Astrocyte of the spinal cord (primary cell): ENCODE results near the gene SRRM4.
"Not testable (repeated sequence)": the region's sequence is repeated elsewhere in the genome, so short reads cannot be mapped to it uniquely, and the experiment has no call there.

ENCODE experiments used
- DNase-seq: peaks from one replicate; pipeline ENCODE4 v3.0.0; 2011; ENCODE audit warnings: low read depth, low spot score
- H3K4me3 ChIP-seq: 2 replicates; pipeline ENCODE4 v1.5.1; 2011; ENCODE audit warnings: low read depth, mild to moderate bottlenecking, low read length, moderate library complexity
- CTCF ChIP-seq: IDR thresholded peaks from 2 replicates; pipeline ENCODE4 v1.5.1; 2012; ENCODE audit warnings: low read depth, mild to moderate bottlenecking, low read length, inconsistent platforms
- in situ Hi-C: cut with HindIII; loops from 2 replicates; pipeline ENCODE4 v1.10.0; 2017; ENCODE audit warnings: low sequenced_read_pairs

SRRM4 gene

GRCh38 chr12:119016715-119017114, 35.4 kb downstream of the SRRM4 start:
- DNase-seq, result no peak
- in situ Hi-C loops, result no loop called here
- H3K4me3 ChIP-seq, result no peak overlapping the region
- TF ChIP-seq CTCF, result no peak

DNA sequence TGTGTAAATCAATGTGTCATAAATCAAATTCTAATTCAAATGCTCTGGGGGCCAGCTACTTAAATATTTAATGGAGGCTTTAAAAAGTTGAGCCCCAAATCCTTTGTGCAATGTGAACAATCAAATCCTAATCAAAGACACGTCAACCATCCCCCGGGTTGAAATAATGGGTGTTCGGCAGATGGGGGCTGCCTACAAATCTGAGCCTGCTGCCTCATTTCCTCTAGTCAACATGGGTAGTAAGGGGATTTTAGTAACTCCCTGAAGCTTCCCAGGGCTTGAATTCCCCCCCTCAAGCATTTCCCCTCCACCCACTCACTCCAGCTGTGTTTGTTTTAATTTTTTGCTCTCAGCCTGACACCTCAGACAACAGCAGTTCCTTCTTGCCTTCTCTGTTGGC, 37.8 kb downstream of the SRRM4 start:
- no peak for TF ChIP-seq CTCF
- in situ Hi-C loops, result no loop called here
- DNase-seq, result no peak
- H3K4me3 ChIP-seq, result no peak overlapping the region

DNA sequence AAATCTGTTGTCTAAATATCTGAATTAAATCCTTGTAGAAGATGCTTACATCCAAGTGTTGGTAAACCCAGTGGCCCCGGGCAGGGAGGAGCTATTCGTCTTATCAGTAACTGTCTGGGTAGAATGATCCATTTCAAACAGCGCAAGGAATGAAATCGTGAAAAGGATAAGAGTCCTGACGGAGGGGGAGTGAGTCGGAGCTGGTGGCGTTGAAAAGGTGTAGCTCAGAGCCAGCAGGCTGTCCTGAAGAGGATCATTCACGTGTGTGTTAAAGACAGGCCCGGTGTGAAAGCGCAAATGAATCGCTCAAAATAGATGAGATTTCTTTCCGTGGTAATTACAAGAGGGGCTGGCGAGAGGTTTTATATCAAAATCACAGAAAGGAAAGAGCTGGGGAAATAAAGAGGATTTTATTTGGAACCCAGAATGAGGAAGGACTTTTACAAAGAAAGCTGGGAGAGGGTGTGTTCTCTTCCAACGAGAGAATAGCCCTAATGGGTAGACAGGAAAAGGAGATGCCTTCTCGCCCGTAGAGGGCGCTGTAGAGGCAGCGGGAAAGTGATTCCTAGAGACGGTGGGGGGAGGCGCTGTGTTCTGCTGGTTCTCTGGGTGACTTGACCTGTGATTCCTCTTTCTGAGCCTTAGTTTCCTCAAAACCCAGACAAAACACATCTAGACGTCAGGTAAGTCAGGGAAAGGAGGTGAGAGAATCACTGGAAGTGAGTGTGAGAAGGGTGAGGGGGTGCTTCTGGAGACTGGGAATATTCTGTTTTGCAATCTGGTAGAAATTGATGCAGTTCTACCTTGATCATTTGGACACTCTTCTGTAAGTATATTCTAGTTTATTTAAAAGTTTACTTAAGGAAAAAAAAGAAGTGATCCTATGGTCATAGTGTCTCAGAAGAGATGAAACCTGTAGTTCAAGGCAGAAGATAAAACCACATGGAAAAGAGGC, 39.3 kb downstream of the SRRM4 start:
- no peak for DNase-seq
- no peak for TF ChIP-seq CTCF
- in situ Hi-C loops, result no loop called here
- H3K4me3 ChIP-seq, result no peak overlapping the region

DNA sequence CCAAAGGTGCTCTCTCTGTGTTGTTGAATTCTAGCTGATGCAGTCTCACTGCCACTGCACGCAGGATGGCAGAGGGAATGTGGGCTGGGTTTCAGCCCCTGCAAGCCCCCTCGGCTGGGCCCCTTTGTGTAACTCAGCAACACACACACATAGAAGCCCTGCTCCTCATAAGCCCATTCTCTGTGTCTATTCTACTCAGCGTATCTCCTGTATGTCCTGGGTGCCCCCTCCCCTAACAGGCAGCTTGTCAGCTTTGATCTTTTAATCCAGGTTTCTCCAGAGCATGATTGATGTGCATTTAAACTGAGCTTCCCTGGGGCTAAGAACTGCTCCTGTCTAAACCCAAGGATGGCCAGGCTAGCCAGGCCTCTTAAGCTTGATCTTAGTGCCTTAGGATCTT, 43.0 kb downstream of the SRRM4 start:
- no peak for TF ChIP-seq CTCF
- H3K4me3 ChIP-seq, result no peak overlapping the region
- in situ Hi-C loops, result no loop called here
- no peak for DNase-seq

DNA sequence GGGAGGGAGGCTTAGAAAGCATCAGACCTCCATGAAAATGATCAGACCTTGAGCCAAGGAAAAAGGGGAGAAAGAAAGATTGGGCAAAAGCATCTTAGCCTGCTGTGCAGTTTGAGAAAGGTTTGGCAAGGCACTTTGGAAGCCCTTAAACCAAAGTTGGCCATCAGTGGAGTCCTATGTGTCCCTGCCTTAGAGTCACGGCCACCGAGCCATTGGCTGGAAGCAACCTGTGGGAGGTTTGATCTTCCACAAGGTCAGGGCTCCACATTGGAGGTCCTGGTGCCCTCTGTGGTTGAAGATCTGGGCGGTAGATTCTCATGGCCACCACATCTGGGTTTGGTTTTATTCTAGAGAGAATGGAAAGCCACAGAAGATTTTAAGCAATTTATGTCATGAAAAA, 44.4 kb downstream of the SRRM4 start:
- no peak for DNase-seq
- no peak for TF ChIP-seq CTCF
- in situ Hi-C loops, result no loop called here
- no peak overlapping the region for H3K4me3 ChIP-seq

DNA sequence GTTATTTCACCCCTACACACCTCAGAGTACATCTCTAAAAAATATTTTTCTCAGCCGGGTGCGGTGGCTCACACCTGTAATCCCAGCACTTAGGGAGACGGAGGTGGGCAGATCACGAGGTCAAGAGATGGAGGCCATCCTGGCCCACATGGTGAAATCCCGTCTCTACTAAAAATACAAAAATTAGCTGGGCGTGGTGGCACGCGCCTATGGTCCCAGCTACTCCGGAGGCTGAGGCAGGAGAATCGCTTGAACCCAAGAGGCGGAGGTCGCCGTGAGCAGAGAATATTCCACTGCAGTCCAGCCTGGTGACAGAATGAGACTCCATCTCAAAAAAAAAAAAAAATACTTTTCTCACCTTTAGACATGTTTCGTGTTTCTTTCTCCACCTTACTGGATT, 52.0 kb downstream of the SRRM4 start:
- in situ Hi-C loops, DNase-seq, H3K4me3 ChIP-seq: not testable (repeated sequence)

DNA sequence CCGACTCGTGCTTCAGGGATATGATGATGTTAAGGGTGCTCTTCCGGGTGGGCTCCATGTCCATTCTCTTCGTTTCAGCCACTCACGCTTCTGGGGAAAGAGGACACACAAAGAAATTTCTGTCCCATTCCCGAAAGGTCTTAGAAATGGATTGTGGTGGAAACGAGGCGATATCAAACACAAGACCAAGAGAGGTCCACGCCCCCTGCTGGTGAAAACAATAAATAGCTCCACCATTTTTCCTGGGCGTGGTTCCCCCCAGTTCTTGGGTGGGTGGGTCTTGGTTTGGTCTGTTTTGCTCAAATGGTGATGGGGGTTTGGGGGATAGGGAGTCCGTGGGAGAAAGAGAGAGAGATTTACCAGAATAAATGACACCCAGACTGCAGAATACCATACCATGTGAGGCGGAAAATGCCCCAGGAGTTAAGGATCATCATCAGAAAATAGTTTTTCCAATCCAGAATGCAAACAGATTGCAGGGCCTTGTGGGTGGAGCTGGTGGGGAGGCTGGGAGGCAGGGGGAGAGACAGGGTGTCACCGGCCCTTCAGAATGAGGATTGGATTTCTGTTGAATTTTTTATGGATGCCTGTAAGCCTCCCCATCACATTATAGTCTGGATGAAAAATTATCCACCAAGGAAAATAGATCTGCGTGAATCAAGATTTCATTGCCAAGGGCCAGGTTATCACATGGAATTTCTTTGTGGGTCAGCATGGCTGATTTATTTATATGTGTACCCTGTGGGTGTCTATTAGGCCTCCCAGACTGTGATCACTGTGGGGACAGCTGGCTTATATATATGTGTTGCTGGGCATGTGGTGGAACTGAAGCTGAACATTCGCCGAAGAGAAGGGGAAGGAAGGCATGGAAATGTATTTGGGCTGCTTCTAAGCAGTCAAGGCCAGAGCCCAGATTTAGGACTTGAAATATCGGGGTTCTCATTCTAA, 55.8 kb downstream of the SRRM4 start:
- no peak overlapping the region for H3K4me3 ChIP-seq
- DNase-seq, result no peak
- TF ChIP-seq CTCF, result peak; percentile 31
- in situ Hi-C loops, result no loop called here
